GM12878 (cell line): ENCODE results near the gene SCARF1.

Experiments
- CTCF ChIP-seq, 3 experiments: IDR thresholded peaks in 2 of 3; conservative IDR thresholded peaks in 1 of 3; 2 replicates each; pipeline ENCODE4 v1.5.1; 2011; ENCODE audit warnings: low read depth in 3 of 3, low read length in 3 of 3, mild to moderate bottlenecking in 3 of 3, control low read depth in 2 of 3, moderate library complexity in 2 of 3, inconsistent platforms in 1 of 3, mixed read lengths in 1 of 3; ENCODE audit not compliant: control insufficient read depth in 2 of 3, insufficient read depth in 1 of 3; ENCODE audit errors: extremely low read depth in 1 of 3
- EP300 ChIP-seq, 2 experiments: fragments of 150-350 bp in 1 of 2; IDR thresholded peaks; 2 replicates each; pipeline ENCODE4 v1.6.1; 2011 to 2012; ENCODE audit warnings: low read depth in 2 of 2, low read length in 2 of 2, borderline replicate concordance in 1 of 2, improper control_type of control experiment in 1 of 2, inconsistent platforms in 1 of 2; ENCODE audit not compliant: control insufficient read depth in 1 of 2
- ESRRA ChIP-seq: IDR thresholded peaks from 2 replicates; pipeline ENCODE4 v1.6.1; 2012; ENCODE audit warnings: mild to moderate bottlenecking, low read length, improper control_type of control experiment
- JUND ChIP-seq: IDR thresholded peaks from 2 replicates; pipeline ENCODE4 v1.6.1; 2012; ENCODE audit warnings: low read depth, mild to moderate bottlenecking, low read length, improper control_type of control experiment, moderate library complexity
- NRF1 ChIP-seq: conservative IDR thresholded peaks from 2 replicates; pipeline ENCODE4 v1.6.1; 2011; ENCODE audit warnings: mild to moderate bottlenecking, low read depth, low read length, improper control_type of control experiment
- PBX3 ChIP-seq: IDR thresholded peaks from 2 replicates; pipeline ENCODE4 v1.6.1; 2011; ENCODE audit warnings: mild to moderate bottlenecking, low read depth, low read length, moderate library complexity; ENCODE audit not compliant: insufficient replicate concordance
- POLR2A ChIP-seq: IDR thresholded peaks from 2 replicates; pipeline ENCODE4 v1.6.1; 2011; ENCODE audit warnings: low read depth, mild to moderate bottlenecking, low read length
- SREBF1 ChIP-seq: IDR thresholded peaks from 2 replicates; pipeline ENCODE4 v1.6.1; 2012; ENCODE audit warnings: mild to moderate bottlenecking, low read length
- SUZ12 ChIP-seq: fragments of 200-600 bp; sonication (generic); IDR thresholded peaks from one replicate; pipeline ENCODE4 v1.6.1; 2018; ENCODE audit warnings: antibody characterized with exemption, mild to moderate bottlenecking; ENCODE audit not compliant: unreplicated experiment

- TF ChIP-seq EP300 (IDR thresholded peaks at IDR 0.05; ENCODE audit: borderline replicate concordance in 1 of 2, control insufficient read depth in 1 of 2, low read depth in 2 of 2, low read length in 2 of 2) (no peak), JUND (no peak), CTCF (IDR thresholded peaks at IDR 0.05 in 2 of 3, conservative IDR thresholded peaks at IDR 0.05 in 1 of 3; ENCODE audit: control insufficient read depth in 2 of 3, extremely low read depth in 1 of 3, insufficient read depth in 1 of 3, low read depth in 3 of 3, low read length in 3 of 3) (no peak), POLR2A (0 out of 2 replicates have a peak, but pooled peaks have one; percentile 5), ESRRA (no peak), SREBF1 (no peak), SUZ12 (no peak), PBX3 (no peak), NRF1 (peak; percentile 4; the same call in 1 of the 2 replicates)
These were observed 2.8 kb upstream of the SCARF1 start for GRCh38 chr17:1648173-1648962.
